22Rv1 (cell line): ENCODE data around the gene WDR27.

ENCODE experiments used
- ZFX ChIP-seq: fragments of 450-650 bp; IDR thresholded peaks from 2 replicates; pipeline ENCODE4 v1.6.1; 2017; ENCODE audit warnings: antibody characterized with exemption, borderline replicate concordance
- TF ChIP-seq, protein P1 (sequence below): fragments of 450-650 bp; IDR thresholded peaks from 2 replicates; pipeline ENCODE4 v1.5.1; 2017; ENCODE audit warnings: mild to moderate bottlenecking

DNA sequence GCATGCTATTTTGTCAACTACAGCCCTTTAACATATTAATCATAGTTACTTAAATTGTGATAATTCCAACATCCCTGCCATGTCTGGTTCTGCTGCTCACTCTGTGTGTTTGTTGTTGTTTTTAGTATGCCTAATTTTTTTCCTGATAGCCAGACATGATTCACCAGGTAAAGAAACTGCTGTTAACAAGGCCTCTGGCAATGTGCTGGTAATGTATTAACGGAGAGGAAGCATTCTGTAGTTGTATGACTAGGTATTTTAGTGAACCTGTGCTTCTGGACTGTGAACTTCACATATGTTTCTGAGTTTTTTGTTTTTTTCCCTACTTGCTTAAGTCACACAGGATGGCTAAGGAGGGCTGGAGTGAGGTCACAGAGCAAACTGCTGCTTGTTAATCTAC lies 44.7 kb upstream of the WDR27 start:
- TF ChIP-seq, protein P1, sequence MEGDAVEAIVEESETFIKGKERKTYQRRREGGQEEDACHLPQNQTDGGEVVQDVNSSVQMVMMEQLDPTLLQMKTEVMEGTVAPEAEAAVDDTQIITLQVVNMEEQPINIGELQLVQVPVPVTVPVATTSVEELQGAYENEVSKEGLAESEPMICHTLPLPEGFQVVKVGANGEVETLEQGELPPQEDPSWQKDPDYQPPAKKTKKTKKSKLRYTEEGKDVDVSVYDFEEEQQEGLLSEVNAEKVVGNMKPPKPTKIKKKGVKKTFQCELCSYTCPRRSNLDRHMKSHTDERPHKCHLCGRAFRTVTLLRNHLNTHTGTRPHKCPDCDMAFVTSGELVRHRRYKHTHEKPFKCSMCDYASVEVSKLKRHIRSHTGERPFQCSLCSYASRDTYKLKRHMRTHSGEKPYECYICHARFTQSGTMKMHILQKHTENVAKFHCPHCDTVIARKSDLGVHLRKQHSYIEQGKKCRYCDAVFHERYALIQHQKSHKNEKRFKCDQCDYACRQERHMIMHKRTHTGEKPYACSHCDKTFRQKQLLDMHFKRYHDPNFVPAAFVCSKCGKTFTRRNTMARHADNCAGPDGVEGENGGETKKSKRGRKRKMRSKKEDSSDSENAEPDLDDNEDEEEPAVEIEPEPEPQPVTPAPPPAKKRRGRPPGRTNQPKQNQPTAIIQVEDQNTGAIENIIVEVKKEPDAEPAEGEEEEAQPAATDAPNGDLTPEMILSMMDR = no peak
- no peak for TF ChIP-seq ZFX
